ENCODE data around the gene CDC5L.

Gene CDC5L

GRCh38 chr6:44476849-44477248 is 89.3 kb downstream of the CDC5L start:
- no peak for DNase-seq

GRCh38 chr6:44477293-44477894 is 89.9 kb downstream of the CDC5L start:
- no peak for DNase-seq

GRCh38 chr6:44478158-44478557 is 90.7 kb downstream of the CDC5L start:
- DNase-seq, result peak; percentile 51

GRCh38 chr6:44478591-44479254 is 91.2 kb downstream of the CDC5L start:
- DNase-seq, result no peak

GRCh38 chr6:44480097-44480541 is 92.6 kb downstream of the CDC5L start:
- DNase-seq, result no peak

GRCh38 chr6:44481056-44481455 is 93.5 kb downstream of the CDC5L start:
- DNase-seq, result no peak

- DNase-seq, result no peak
Observed at GRCh38 chr6:44481760-44482159, 94.3 kb downstream of the CDC5L start.

- no peak for DNase-seq
Observed at GRCh38 chr6:44485601-44486401, 98.3 kb downstream of the CDC5L start.

GRCh38 chr6:44487002-44487401 is 99.5 kb downstream of the CDC5L start:
- no peak for DNase-seq

- no peak for DNase-seq
Observed at GRCh38 chr6:44487586-44487985, 100.1 kb downstream of the CDC5L start.

- peak; percentile 68 for DNase-seq
Observed at GRCh38 chr6:44489910-44490604, 102.6 kb downstream of the CDC5L start.

- no peak for DNase-seq
Observed at GRCh38 chr6:44493132-44493531, 105.6 kb downstream of the CDC5L start.

- DNase-seq, result no peak
Observed at GRCh38 chr6:44493593-44493992, 106.1 kb downstream of the CDC5L start.

- DNase-seq, result peak; percentile 13
Observed at GRCh38 chr6:44494011-44494501, 106.5 kb downstream of the CDC5L start.

GRCh38 chr6:44495036-44495901 is 107.8 kb downstream of the CDC5L start:
- peak; percentile 3 for DNase-seq

GRCh38 chr6:44496665-44497369 is 109.3 kb downstream of the CDC5L start:
- no peak for DNase-seq

- peak; percentile 2 for DNase-seq
Observed at GRCh38 chr6:44497807-44498206, 110.3 kb downstream of the CDC5L start.

GRCh38 chr6:44498436-44498835 is 110.9 kb downstream of the CDC5L start:
- DNase-seq, result no peak

GRCh38 chr6:44499609-44500008 is 112.1 kb downstream of the CDC5L start:
- no peak for DNase-seq
